Omental fat pad (tissue), 4 donors: ENCODE data around the gene RPL27. TPM values are rescaled to one million over a fixed set of nuclear protein-coding genes. Genes with fewer than 3 reads are reported as not detected.

ENCODE experiments used
- ATAC-seq: fragments of 150-250 bp; one replicate; pipeline ENCODE4 v1.9.1; 2016; ENCODE audit warnings: mild to moderate bottlenecking, moderate library complexity; ENCODE audit not compliant: low FRiP score
- DNase-seq: peaks from one replicate; pipeline ENCODE4 v3.0.0-alpha.2; 2019; ENCODE audit warnings: low spot score
- small RNA-seq: library from RNA; depleted of rRNA; stranded (forward); fragments of <200 nt; gene quantifications from one replicate; pipeline ENCODE3, GENCODE V24; 2016
- total RNA-seq, 4 donors: library from RNA; depleted of rRNA; stranded (reverse); fragments of >200 nt; gene quantifications; one replicate each; pipeline ENCODE4 v1.1.0, GENCODE V29; 2016
- TF ChIP-seq, protein P1 (sequence below), 3 donors: fragments of 450-650 bp; IDR thresholded peaks; one replicate each; pipeline ENCODE4 v1.5.1; 2016 to 2017; ENCODE audit warnings: antibody characterized with exemption in 3 of 3, mild to moderate bottlenecking in 3 of 3, moderate library complexity in 2 of 3

RPL27 gene
- total RNA-seq, 4 donors from 2014 or later: 852 to 1,453 (median 1,237) TPM

GRCh38 chr17:43042025-43042628 lies 43.9 kb downstream of the RPL27 start:
- TF ChIP-seq, protein P1, sequence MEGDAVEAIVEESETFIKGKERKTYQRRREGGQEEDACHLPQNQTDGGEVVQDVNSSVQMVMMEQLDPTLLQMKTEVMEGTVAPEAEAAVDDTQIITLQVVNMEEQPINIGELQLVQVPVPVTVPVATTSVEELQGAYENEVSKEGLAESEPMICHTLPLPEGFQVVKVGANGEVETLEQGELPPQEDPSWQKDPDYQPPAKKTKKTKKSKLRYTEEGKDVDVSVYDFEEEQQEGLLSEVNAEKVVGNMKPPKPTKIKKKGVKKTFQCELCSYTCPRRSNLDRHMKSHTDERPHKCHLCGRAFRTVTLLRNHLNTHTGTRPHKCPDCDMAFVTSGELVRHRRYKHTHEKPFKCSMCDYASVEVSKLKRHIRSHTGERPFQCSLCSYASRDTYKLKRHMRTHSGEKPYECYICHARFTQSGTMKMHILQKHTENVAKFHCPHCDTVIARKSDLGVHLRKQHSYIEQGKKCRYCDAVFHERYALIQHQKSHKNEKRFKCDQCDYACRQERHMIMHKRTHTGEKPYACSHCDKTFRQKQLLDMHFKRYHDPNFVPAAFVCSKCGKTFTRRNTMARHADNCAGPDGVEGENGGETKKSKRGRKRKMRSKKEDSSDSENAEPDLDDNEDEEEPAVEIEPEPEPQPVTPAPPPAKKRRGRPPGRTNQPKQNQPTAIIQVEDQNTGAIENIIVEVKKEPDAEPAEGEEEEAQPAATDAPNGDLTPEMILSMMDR (IDR thresholded peaks at IDR 0.05): no peak
- DNase-seq: no peak

GRCh38 chr17:43043307-43043706 lies 45.1 kb downstream of the RPL27 start:
- TF ChIP-seq, protein P1 (IDR thresholded peaks at IDR 0.05): no peak
- DNase-seq: no peak
- no peak for ATAC-seq

More at GRCh38 chr17:43042025-43042628, 43.9 kb downstream of the RPL27 start:
- ATAC-seq: no peak

GRCh38 chr17:43044024-43044423 lies 45.8 kb downstream of the RPL27 start:
- TF ChIP-seq, protein P1 (IDR thresholded peaks at IDR 0.05): no peak
- ATAC-seq (no peak), DNase-seq (no peak)

GRCh38 chr17:43051969-43052368 lies 53.8 kb downstream of the RPL27 start:
- TF ChIP-seq, protein P1 (IDR thresholded peaks at IDR 0.05): no peak
- no peak for DNase-seq
- no peak for ATAC-seq

Small RNA genes lying within 50 kb of the gene (small RNA-seq; reads per million reads assigned to genes)
- not detected for gene AARSD1

Other genes with a start within 250 kb of the RPL27 start
- 10 to 100 TPM; 51.3 to 90.6 (median 68.1) TPM for gene RAMP2, start 237.2 kb upstream of the RPL27 start, total RNA-seq
- gene VPS25, start 225.0 kb upstream of the RPL27 start, total RNA-seq: 10 to 100 TPM; 44.3 to 53.4 (median 48.4) TPM
- gene WNK4, start 217.8 kb upstream of the RPL27 start, total RNA-seq: 1 to 10 TPM in 2 of 4 donors, under 1 TPM in 2; 0.50 to 3.9 (median 1.4) TPM
- 10 to 100 TPM; 39.9 to 82.7 (median 71.2) TPM for gene COA3, start 199.7 kb upstream of the RPL27 start, total RNA-seq
- gene CNTD1, start 199.6 kb upstream of the RPL27 start, total RNA-seq: 1 to 10 TPM in 1 of 4 donors, under 1 TPM in 1, not detected in 2; 0.09 to 2.9 TPM
- 100 to 1,000 TPM in 1 of 4 donors, 10 to 100 TPM in 3; 75.0 to 118 (median 88.7) TPM for gene BECN1, start 174.1 kb upstream of the RPL27 start, total RNA-seq
- 100 to 1,000 TPM in 1 of 4 donors, 10 to 100 TPM in 3; 72.1 to 122 (median 77.8) TPM for gene PSME3, start 165.0 kb upstream of the RPL27 start, total RNA-seq
- gene AOC2, start 153.8 kb upstream of the RPL27 start, total RNA-seq: 10 to 100 TPM in 1 of 4 donors, 1 to 10 TPM in 3; 3.2 to 12.5 (median 5.4) TPM
- 100 to 1,000 TPM; 106 to 221 (median 175) TPM for gene AOC3, start 147.2 kb upstream of the RPL27 start, total RNA-seq
- not detected for gene G6PC1, start 97.6 kb upstream of the RPL27 start, total RNA-seq
- 10 to 100 TPM; 17.8 to 36.0 (median 20.2) TPM for gene AARSD1, start 34.0 kb upstream of the RPL27 start, total RNA-seq
- gene PTGES3L, start 18.3 kb upstream of the RPL27 start, total RNA-seq: 1 to 10 TPM in 1 of 4 donors, not detected in 3; 1.2 TPM
- gene RUNDC1, start 17.9 kb upstream of the RPL27 start, total RNA-seq: 10 to 100 TPM in 2 of 4 donors, 1 to 10 TPM in 2; 8.5 to 12.4 (median 10.6) TPM
- 100 to 1,000 TPM in 1 of 4 donors, 10 to 100 TPM in 3; 29.1 to 108 (median 34.4) TPM for gene IFI35, start 8.4 kb downstream of the RPL27 start, total RNA-seq
- 100 to 1,000 TPM; 147 to 304 (median 233) TPM for gene VAT1, start 24.0 kb downstream of the RPL27 start, total RNA-seq
- 1 to 10 TPM in 1 of 4 donors, under 1 TPM in 3; 0.25 to 1.1 (median 0.64) TPM for gene RND2, start 26.8 kb downstream of the RPL27 start, total RNA-seq
- gene BRCA1, start 126.9 kb downstream of the RPL27 start, total RNA-seq: 1 to 10 TPM; 2.4 to 8.8 (median 3.0) TPM
- gene NBR1, start 172.8 kb downstream of the RPL27 start, total RNA-seq: 10 to 100 TPM; 41.8 to 97.3 (median 75.3) TPM
- gene TMEM106A, start 213.5 kb downstream of the RPL27 start, total RNA-seq: 10 to 100 TPM in 3 of 4 donors, 1 to 10 TPM in 1; 8.9 to 15.1 (median 14.5) TPM
- gene CCDC200, start 230.2 kb downstream of the RPL27 start, total RNA-seq: not detected
- gene RNU2-1, start 235.6 kb downstream of the RPL27 start, total RNA-seq: not detected